ENCODE data around the gene MEF2D.

The MEF2D gene

DNA sequence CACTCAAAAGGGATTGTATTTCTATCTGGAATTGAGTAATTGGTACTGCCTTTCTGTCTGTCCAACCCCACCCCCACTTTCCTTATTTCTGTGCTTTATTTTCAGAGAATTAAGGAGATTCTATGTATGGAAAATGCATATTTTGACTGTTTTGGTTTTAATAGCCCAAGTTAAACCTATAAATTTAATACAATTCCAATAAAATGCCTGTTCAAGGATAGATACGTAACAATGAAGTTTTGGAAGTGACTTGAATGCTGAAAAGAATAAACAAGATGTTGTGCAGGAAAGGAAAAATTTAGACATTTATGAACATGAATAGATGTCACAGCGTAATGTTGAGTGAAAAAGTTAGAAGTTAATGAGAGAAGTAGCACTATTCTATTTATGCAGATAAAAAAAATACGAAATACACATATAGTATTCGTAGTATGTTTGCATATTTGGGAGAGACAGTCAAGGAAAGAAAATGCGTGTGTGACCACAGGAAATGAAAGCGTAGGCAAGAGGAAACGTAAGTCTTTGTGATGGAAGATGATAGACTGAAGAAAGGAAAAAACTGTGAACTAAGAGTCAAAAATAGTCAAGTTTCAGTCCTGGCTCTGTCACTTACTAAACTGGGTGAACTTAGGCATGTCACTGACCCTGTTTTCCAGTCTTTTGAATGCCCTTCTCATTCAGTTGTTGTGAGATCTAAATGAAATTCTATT, 62.1 kb downstream of the MEF2D start:
- DNase-seq, result no peak

- DNase-seq, result no peak
Measured at GRCh38 chr1:156437037-156437867, 63.3 kb downstream of the MEF2D start.

- no peak for DNase-seq
Measured at GRCh38 chr1:156436141-156437036, 64.2 kb downstream of the MEF2D start.

GRCh38 chr1:156435545-156436140, 64.9 kb downstream of the MEF2D start:
- no peak for DNase-seq

GRCh38 chr1:156434989-156435544, 65.5 kb downstream of the MEF2D start:
- no peak for DNase-seq

DNA sequence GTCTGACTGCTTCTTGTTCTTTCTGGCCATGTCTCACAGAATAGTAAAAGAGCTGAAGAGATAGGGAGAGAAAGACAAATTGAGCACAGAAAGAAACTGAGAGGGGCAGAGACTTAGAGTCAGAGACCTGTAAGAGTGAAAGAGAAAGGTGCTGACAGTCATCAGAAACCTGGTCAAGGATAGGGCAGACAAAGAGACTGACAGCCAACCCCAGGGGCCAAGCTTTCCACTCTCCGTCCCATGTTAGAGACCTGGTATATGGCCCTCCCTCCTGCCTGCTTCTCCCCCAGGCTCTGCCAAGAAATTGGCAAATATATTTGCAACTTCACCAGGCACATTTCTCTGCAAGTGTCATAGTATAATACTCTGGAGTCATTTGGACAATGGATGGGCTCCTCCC, 67.0 kb downstream of the MEF2D start:
- DNase-seq, result no peak

DNA sequence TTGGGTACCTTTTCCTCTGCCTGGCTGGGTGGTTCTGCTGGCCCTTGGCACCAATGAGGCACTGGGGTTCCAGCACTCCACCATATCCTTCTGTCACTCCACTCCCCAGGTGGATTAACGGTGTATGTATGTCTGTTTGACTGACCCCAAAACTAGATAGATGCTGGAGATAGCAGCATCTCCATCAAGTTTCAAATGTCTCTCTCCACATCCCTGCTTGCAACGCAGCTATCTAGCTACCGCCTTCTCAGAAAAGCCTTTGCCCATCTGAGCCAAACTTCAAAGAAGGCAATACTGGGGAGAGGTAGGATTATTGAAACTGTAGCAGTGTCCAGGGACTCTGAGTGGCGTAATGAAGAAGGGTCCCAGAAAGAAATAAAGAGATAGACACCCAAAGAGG, 67.5 kb downstream of the MEF2D start:
- no peak for DNase-seq

DNA sequence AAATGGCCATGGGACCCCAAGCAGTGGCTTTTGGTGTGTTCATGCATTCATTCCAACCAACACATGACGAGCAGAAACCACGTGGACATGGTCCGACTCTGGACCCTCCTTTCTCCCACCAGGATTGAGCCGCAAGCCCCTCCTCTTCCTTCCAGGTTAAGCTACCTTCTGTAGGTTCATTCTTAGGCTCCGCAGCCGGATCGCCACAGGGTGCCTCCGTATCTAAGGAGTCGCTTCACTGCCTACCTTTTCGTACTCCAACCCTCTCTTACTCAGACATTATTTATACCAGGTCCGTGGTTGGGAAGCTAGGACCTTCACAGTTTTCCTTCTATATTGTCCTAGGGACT, 67.9 kb downstream of the MEF2D start:
- DNase-seq, result no peak

DNA sequence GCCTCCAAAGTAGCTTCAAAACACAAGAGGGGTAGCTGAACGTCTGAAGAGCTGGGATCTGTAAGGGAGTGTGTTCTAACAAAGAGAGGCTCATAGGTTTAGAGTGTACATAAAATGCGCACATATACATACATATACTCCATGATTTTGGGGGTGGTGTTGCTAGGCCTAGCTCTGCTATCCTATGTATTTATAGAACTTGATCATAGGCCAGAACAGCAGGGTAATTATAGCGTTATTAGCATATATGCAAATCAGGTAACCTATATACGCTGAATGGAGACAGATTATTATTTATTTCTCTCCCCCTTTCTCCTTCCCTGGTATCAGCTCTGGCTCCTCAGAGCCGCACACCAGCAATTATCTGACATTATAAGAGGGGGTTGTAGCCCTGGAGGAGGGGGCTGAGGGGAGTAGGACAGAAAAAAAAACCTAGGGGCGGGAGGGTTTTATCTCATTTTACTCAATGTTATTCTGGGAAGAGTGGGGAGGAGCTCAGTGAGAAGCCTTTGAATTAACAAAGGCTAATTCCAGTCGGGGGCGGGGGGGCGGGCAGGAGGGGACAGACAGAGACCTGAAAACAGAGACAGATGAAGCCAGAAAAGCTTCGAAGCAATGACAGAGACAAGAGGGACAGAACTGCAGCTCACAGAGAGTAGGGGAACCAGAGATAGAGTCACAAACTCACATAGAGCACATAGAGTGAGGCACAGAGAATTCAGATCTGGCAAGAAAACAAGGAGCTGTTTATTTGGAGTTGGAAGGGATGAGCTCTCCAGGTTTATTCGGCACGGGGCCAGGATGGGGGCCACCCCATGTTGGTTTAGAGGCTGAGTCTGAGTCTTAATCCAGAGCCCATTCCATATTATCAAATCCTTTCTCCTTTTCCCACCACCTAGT, 68.6 kb downstream of the MEF2D start:
- DNase-seq, result no peak

DNA sequence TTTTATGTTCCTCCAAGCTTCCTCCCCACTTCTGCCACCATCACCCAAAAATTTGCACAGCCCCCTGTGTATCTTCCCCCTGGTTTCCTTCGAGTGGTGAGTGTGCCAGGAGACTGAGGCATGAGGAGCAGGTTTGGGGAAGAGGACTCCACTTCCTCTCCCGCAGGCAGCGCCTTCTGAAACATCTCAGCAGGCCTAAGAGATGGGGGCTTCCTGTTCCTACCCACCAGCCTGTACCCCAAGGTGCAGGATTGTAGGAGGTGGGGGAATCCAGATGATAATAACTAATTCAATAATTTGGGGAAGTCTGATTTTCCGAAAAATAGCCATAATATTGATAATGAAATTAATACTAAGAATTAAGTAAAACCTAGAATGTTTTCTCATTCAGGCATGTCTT, 69.2 kb downstream of the MEF2D start:
- DNase-seq, result no peak

- no peak for DNase-seq
Measured at GRCh38 chr1:156430866-156431265, 69.7 kb downstream of the MEF2D start.

- DNase-seq, result no peak
Measured at GRCh38 chr1:156430303-156430702, 70.3 kb downstream of the MEF2D start.

- DNase-seq, result no peak
Measured at GRCh38 chr1:156429313-156430060, 71.1 kb downstream of the MEF2D start.

DNA sequence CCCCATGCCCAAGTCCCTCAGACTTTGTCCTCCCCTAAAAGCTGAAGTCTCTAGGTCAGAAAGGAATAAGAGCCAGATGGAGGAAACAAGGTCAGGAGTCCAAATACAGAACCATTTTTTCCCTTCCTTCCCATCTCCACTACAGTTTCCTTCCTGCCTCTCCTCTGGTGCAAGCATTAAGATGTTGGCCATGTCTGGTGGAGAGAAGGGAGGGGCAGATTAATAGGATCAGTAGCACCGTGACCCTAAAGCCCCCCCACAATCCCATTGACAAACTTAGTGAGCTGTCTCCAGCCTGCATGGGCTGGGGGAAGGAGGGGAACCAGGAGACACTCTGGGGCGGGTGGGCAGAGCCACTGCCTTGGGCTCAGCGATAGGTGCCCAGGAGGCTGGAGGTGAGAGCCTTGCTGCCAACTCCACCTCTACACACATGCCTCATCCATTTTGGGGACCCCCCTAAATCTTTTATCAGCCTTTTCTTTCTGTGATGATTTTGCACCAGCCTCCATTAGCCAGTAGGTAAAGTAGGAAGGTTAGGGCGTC, 71.8 kb downstream of the MEF2D start:
- no peak for DNase-seq

GRCh38 chr1:156427957-156428356, 72.6 kb downstream of the MEF2D start:
- DNase-seq, result no peak

DNA sequence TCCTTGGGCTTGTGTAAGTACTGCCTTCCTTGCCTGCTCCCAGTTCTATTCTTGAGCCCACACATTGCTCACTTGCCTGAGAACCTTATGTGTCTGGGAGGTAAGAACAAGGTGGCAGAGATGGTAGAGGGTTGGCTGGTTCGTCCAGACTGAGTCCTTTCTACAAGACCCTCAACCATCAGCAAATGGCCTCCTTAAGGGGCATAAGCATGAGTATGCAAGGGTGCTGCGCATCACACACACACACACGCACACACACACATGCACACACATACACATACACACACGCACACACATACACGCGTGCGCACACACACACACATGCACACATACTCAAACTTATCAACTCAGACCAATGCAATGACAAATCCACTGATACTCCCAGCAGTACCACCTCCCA, 74.6 kb downstream of the MEF2D start:
- DNase-seq, result no peak

- DNase-seq, result no peak
Measured at GRCh38 chr1:156424806-156425432, 75.7 kb downstream of the MEF2D start.

DNA sequence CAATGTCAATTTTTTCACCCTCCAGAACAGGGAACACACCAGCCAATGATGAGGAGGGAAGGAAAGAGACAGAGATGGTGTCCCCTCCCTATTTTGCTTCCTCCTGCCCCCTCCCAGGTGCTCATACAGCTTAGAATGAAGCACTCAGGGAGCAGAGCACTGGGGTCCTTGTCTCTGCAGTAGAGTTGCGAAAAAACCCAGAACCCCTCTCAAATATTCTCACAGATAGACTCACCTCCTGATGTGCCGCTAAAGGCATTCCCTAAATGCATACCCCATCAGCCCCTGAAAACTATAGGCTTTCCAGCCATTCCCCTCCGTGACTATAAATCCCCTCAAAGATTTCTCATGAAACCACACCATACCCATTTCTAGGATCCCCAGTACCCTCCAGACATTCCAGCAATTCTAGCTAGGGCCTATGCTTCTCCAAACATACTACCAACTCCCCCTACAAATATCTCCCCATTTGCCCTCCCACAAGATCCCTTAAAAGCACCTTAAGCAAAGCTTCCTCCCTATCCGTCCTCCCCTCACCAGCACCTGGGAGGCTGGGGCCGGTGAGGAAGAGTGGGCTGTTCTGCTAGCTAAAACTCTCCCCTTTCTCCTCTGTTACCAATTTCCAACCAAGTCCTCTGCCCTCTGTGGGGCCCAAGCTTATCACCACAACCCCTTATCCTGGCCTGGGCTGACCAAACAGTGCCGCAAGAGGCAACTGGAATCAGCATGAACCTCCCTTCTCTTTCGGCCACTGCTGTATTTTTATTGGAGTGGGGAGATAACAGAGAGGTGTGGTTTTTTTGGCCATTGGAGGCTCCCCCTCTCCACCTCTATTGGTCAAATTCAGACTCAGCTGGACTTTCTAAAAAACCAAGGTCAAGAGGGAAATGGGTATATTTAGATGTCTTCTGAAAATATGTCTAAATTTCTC, 76.9 kb downstream of the MEF2D start:
- DNase-seq, result no peak

- DNase-seq, result no peak
Measured at GRCh38 chr1:156422602-156423091, 77.9 kb downstream of the MEF2D start.

Data from NCI-H1930 (cell line).